Kidney (tissue), 22 donors: ENCODE data around the gene NPTX1. TPM values are rescaled to one million over a fixed set of nuclear protein-coding genes. Genes with fewer than 3 reads are reported as not detected.

Experiments used
- DNase-seq, 5 donors: peaks; one replicate each; pipeline ENCODE4 v3.0.0-alpha.2; 2013 to 2020
- FAIRE-seq: peaks from 2 replicates; lab custom pipeline; 2012; peaks lifted over from hg19 to GRCh38; lab: Jason Lieb, UNC
- H3K27ac ChIP-seq, 2 donors: one replicate each; pipeline ENCODE4 v1.7.0; 2013; ENCODE audit warnings: low read depth in 2 of 2, low read length in 2 of 2, inconsistent platforms in 1 of 2
- H3K27me3 ChIP-seq: one replicate; pipeline ENCODE4 v1.7.1; 2013; ENCODE audit warnings: low read length, inconsistent platforms; ENCODE audit not compliant: control insufficient read depth, insufficient read depth
- H3K36me3 ChIP-seq, 3 donors: one replicate each; pipeline versions ENCODE4 v1.7.0 to v1.7.1; 2013; ENCODE audit warnings: low read length in 3 of 3, control low read depth in 1 of 3, inconsistent platforms in 1 of 3; ENCODE audit not compliant: insufficient read depth in 3 of 3, control insufficient read depth in 2 of 3
- H3K4me1 ChIP-seq, 3 donors: one replicate each; pipeline versions ENCODE4 v1.7.0 to v1.7.1; 2013; ENCODE audit warnings: low read length in 3 of 3, inconsistent platforms in 1 of 3, low read depth in 1 of 3; ENCODE audit not compliant: control insufficient read depth in 2 of 3, insufficient read depth in 2 of 3
- H3K4me3 ChIP-seq, 3 donors: one replicate each; pipeline versions ENCODE4 v1.7.0 to v1.8.1; 2013; ENCODE audit warnings: low read length in 3 of 3, control low read depth in 1 of 3, inconsistent platforms in 1 of 3
- H3K9ac ChIP-seq, 3 donors: one replicate each; pipeline versions ENCODE4 v1.7.0 to v1.7.1; 2013; ENCODE audit warnings: low read length in 3 of 3, control low read depth in 1 of 3, inconsistent platforms in 1 of 3
- H3K9me3 ChIP-seq, 3 donors: one replicate each; pipeline versions ENCODE4 v1.7.0 to v1.7.1; 2013; ENCODE audit warnings: low read length in 3 of 3, control low read depth in 1 of 3, inconsistent platforms in 1 of 3; ENCODE audit not compliant: control insufficient read depth in 2 of 3, insufficient read depth in 1 of 3
- CTCF ChIP-seq: IDR thresholded peaks from 3 replicates; pipeline ENCODE4 v1.5.1; 2012; ENCODE audit warnings: mild to moderate bottlenecking, moderate library complexity, borderline replicate concordance; ENCODE audit not compliant: insufficient read depth; ENCODE audit errors: extremely low read depth
- intact Hi-C: fragments of 100-400 bp; cut with DNase I; formaldehyde crosslinking; loops from one replicate; pipeline ENCODE4 v1.11.1; 2022
- long read RNA-seq, 10 donors: library from polyadenylated mRNA in 1 of 10; unstranded in 1 of 10; transcript quantifications; one replicate each; pipeline ENCODE4 v2.0.0 and lab custom pipeline, GENCODE V29; 2021 to 2026
- polyA plus RNA-seq: library from polyadenylated mRNA; stranded (reverse); fragments of 350-450 nt; fragmentation: Illumina TruSeq; extraction: RNeasy Lipid Tissue Mini Kit (QIAGEN cat#74804); gene quantifications from one replicate; pipeline ENCODE4 v1.2.3, GENCODE V29; 2014; ENCODE audit warnings: low read depth, low replicate concordance; ENCODE audit not compliant: insufficient read depth
- total RNA-seq: library from RNA; stranded (reverse); fragmentation: NEBNext Ultra II Directional; extraction: Animal tissue kit (Norgen Biotek cat#: 25700); gene quantifications from one replicate; pipeline ENCODE4 v1.2.1, GENCODE V29; 2021
- donor health status: control.
- donor health status: control.
- donor health status: control.
- donor health status: control.
- donor health status: control.
- donor health status: DM: yes; HTN: yes; CAD: no.
- donor health status: Normal renal cell carcinoma (clear cell type).

The NPTX1 gene
- total RNA-seq (0.31 TPM), polyA plus RNA-seq (0.39 TPM)
- long read RNA-seq, donor 1, result 0 reads
- long read RNA-seq, donor 2, full-length matches to known transcripts, result 1 of 1 reads
- long read RNA-seq, donor 2, partial matches to known transcripts, result 0 of 1 reads
- long read RNA-seq, donor 2, other reads (novel, unspliced or antisense), result 0 of 1 reads
- long read RNA-seq, donor 3, result 0 reads
- long read RNA-seq, donor 4, result 0 reads
- long read RNA-seq, donor 5, result 0 reads
- long read RNA-seq, donor 6, result 0 reads
- long read RNA-seq, donor 7, result 0 reads
- long read RNA-seq, donor 8, result 0 reads
- long read RNA-seq, donor 9, result 0 reads
- long read RNA-seq, donor 10, result 0 reads

GRCh38 chr17:80475910-80476876, at the start of gene NPTX1:
NPTX1 (minus strand) TSS chr17:80476607; CDS start chr17:80476446, 161 bp downstream.
- Histone ChIP-seq H3K4me1 (peaks cover 0 to 15% (median 0%) of the 10 kb centered on the region in 3 donors), H3K27ac (no peak within 1 kb of the TSS), H3K4me3 (no peak within 1 kb of the TSS), H3K27me3 (peaks cover 32% of the 10 kb centered on the region), H3K9me3 (no peaks in the 10 kb centered on the region), H3K36me3 (no peaks in the 10 kb centered on the region), H3K9ac (no peak within 1 kb of the TSS)
- FAIRE-seq (no peak), DNase-seq (peak in 3 of 5 donors; percentile 35 to 60 (median 46))
- intact Hi-C loops, result no loop called here
- TF ChIP-seq CTCF, result no peak

- H3K27ac ChIP-seq, result no peak overlapping the region
- no peaks in the 10 kb centered on the region for H3K27me3 ChIP-seq
- no peak for FAIRE-seq
- H3K4me1 ChIP-seq, result peaks cover 0 to 2% (median 0%) of the 10 kb centered on the region in 3 donors
- DNase-seq, result no peak
- no peak overlapping the region for H3K4me3 ChIP-seq
- H3K36me3 ChIP-seq, result no peaks in the 10 kb centered on the region
- TF ChIP-seq CTCF, result no peak
- no peak overlapping the region for H3K9ac ChIP-seq
- no peaks in the 10 kb centered on the region for H3K9me3 ChIP-seq
- intact Hi-C loops, result no loop called here
Observed at GRCh38 chr17:80523956-80524712, 47.7 kb upstream of the NPTX1 start.

- no peak for FAIRE-seq
- intact Hi-C loops, result no loop called here
- H3K9ac ChIP-seq, result no peak overlapping the region
- DNase-seq, result no peak
- no peaks in the 10 kb centered on the region for H3K9me3 ChIP-seq
- no peak overlapping the region for H3K27ac ChIP-seq
- no peaks in the 10 kb centered on the region for H3K36me3 ChIP-seq
- no peak for TF ChIP-seq CTCF
- H3K4me3 ChIP-seq, result no peak overlapping the region
- peaks cover 0 to 2% (median 0%) of the 10 kb centered on the region in 3 donors for H3K4me1 ChIP-seq
- no peaks in the 10 kb centered on the region for H3K27me3 ChIP-seq
Observed at GRCh38 chr17:80523054-80523744, 46.8 kb upstream of the NPTX1 start.
